IPS-18c (cell line): ENCODE results near the gene CCL11.

Experiments
- H3K4me3 ChIP-seq: 2 replicates; pipeline ENCODE4 v1.7.0; 2013; ENCODE audit warnings: low read depth, mild to moderate bottlenecking, low read length, moderate library complexity; ENCODE audit not compliant: insufficient read depth
- H3K9me3 ChIP-seq: one replicate; pipeline ENCODE4 v1.6.1; 2013; ENCODE audit warnings: mild to moderate bottlenecking, low read length, moderate library complexity; ENCODE audit not compliant: control insufficient read depth, insufficient read depth

The CCL11 gene

GRCh38 chr17:34337701-34338100 is 52.2 kb downstream of the CCL11 start:
- H3K4me3 ChIP-seq: no peak overlapping the region
- no peaks in the 10 kb centered on the region for H3K9me3 ChIP-seq
